Parathyroid adenoma (tissue), 2 donors: ENCODE data around the gene ETV7.

Source experiments
- H2AFZ ChIP-seq: fragments of 300-600 bp; sonication (generic); one replicate; pipeline ENCODE4 v1.7.0; 2017; ENCODE audit warnings: antibody characterized with exemption, mild to moderate bottlenecking
- H3K27ac ChIP-seq: fragments of 300-600 bp; sonication (generic); one replicate; pipeline ENCODE4 v1.7.0; 2017
- H3K27me3 ChIP-seq: fragments of 300-600 bp; sonication (generic); one replicate; pipeline ENCODE4 v1.7.0; 2017; ENCODE audit warnings: low read length; ENCODE audit not compliant: control insufficient read depth, insufficient read depth
- H3K36me3 ChIP-seq: fragments of 300-600 bp; sonication (generic); one replicate; pipeline ENCODE4 v1.7.0; 2017; ENCODE audit warnings: low read length; ENCODE audit not compliant: control insufficient read depth, insufficient read depth
- H3K4me1 ChIP-seq: fragments of 300-600 bp; sonication (generic); one replicate; pipeline ENCODE4 v1.7.0; 2017; ENCODE audit warnings: control low read depth
- H3K4me2 ChIP-seq: fragments of 300-600 bp; sonication (generic); one replicate; pipeline ENCODE4 v1.7.0; 2017; ENCODE audit warnings: low read length
- H3K4me3 ChIP-seq: fragments of 300-600 bp; sonication (generic); one replicate; pipeline ENCODE4 v1.7.0; 2017; ENCODE audit warnings: low read depth, low read length
- H3K79me2 ChIP-seq: fragments of 300-600 bp; sonication (generic); one replicate; pipeline ENCODE4 v1.7.0; 2017; ENCODE audit warnings: control low read depth
- H3K9ac ChIP-seq: fragments of 300-600 bp; sonication (generic); one replicate; pipeline ENCODE4 v1.7.0; 2017; ENCODE audit warnings: mild to moderate bottlenecking
- H3K9me3 ChIP-seq: fragments of 300-600 bp; sonication (generic); one replicate; pipeline ENCODE4 v1.7.0; 2017; ENCODE audit warnings: low read length; ENCODE audit not compliant: control insufficient read depth
- TF ChIP-seq, protein P1 (sequence below): fragments of 300-600 bp; sonication (generic); IDR thresholded peaks from one replicate; pipeline ENCODE4 v1.7.0; 2017; ENCODE audit warnings: antibody characterized with exemption, mild to moderate bottlenecking
- donor health status: primary hyperparathyroidism.

ETV7 gene

DNA sequence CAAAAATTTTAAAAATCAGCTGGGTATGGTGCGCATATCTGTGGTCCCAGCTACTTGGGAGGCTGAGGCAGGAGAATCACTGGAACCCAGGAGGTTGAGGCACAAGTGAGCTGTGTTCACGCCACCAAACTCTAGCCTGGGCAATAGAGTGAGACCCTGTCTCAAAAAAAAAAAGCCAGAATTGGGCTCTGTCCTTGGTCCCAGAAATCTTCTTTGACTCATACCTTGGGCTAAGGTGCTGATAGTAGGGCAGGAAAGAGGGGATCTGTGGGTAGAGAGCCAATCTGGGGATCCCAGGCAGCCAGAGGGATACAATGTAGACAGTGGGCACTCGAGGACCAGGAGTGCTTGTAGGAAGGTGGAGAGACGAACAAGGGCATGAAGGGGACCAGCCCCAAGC, 13.3 kb downstream of the ETV7 start:
- Histone ChIP-seq H3K9ac (no peak overlapping the region), H3K4me2 (no peak overlapping the region), H2AFZ (no peak overlapping the region), H3K4me1 (no peaks in the 10 kb centered on the region), H3K36me3 (no peaks in the 10 kb centered on the region), H3K27me3 (no peaks in the 10 kb centered on the region), H3K9me3 (no peaks in the 10 kb centered on the region), H3K79me2 (no peaks in the 10 kb centered on the region), H3K27ac (no peak overlapping the region), H3K4me3 (no peak overlapping the region)
- TF ChIP-seq, protein P1, sequence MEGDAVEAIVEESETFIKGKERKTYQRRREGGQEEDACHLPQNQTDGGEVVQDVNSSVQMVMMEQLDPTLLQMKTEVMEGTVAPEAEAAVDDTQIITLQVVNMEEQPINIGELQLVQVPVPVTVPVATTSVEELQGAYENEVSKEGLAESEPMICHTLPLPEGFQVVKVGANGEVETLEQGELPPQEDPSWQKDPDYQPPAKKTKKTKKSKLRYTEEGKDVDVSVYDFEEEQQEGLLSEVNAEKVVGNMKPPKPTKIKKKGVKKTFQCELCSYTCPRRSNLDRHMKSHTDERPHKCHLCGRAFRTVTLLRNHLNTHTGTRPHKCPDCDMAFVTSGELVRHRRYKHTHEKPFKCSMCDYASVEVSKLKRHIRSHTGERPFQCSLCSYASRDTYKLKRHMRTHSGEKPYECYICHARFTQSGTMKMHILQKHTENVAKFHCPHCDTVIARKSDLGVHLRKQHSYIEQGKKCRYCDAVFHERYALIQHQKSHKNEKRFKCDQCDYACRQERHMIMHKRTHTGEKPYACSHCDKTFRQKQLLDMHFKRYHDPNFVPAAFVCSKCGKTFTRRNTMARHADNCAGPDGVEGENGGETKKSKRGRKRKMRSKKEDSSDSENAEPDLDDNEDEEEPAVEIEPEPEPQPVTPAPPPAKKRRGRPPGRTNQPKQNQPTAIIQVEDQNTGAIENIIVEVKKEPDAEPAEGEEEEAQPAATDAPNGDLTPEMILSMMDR: no peak

DNA sequence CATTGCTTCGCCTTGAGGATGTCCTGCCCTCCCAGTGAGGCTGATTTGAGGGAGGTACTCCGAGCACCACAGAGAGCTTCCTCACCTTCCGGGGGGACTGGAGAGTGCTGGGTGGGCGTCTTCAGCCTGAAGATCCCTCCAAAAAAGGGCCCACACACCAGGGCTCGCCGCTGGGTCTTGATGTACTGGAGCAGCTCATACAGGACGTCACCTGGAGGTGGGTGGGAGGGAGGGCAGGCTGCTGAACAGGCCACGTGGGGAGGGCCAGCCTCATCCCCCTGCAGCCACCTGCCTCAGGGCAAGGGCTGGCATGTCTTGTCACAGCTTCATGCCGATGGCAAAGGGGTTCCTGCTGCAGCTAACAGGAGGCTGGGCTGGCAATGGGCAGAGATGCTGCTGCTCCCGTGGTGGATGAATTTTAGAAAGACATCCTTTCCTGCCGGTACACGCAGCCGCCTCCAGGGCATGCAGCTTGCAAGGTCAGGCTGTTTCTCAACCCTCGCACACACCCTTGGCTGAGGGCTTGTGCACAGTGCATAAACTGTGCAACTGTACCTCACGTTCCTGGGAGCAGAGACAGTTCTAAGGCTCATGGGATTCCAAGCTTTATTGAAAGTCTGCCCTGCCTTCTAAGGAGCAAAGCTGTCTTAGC, 14.0 kb downstream of the ETV7 start:
- no peak overlapping the region for H3K9ac ChIP-seq
- H2AFZ ChIP-seq: no peak overlapping the region
- H3K9me3 ChIP-seq: no peaks in the 10 kb centered on the region
- TF ChIP-seq, protein P1: no peak
- no peak overlapping the region for H3K4me3 ChIP-seq
- no peak overlapping the region for H3K4me2 ChIP-seq
- H3K27ac ChIP-seq: no peak overlapping the region
- H3K36me3 ChIP-seq: no peaks in the 10 kb centered on the region
- H3K79me2 ChIP-seq: no peaks in the 10 kb centered on the region
- no peaks in the 10 kb centered on the region for H3K4me1 ChIP-seq
- no peaks in the 10 kb centered on the region for H3K27me3 ChIP-seq

DNA sequence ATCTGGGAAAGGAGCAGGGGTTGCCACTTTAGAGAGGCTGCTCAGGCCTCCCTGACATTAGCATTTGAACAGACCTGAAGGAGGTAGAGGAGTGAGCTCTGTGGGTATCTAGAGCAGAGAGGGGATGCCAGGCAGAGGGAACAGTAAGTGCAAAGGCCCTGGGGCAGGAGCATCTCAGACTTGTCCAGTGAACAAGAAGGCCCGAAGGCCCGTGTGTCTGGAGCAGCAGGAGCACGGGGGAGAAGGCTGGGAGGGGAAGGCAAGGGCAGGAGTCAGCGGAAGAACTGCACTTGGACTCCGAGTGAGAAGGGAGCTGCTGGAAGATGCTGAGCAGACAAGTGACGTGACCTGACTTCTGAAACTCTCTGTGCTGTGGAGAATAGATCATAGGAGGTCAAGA, 15.4 kb downstream of the ETV7 start:
- no peaks in the 10 kb centered on the region for H3K36me3 ChIP-seq
- no peak overlapping the region for H2AFZ ChIP-seq
- H3K27ac ChIP-seq: no peak overlapping the region
- no peaks in the 10 kb centered on the region for H3K79me2 ChIP-seq
- H3K4me2 ChIP-seq: no peak overlapping the region
- H3K4me3 ChIP-seq: no peak overlapping the region
- no peak overlapping the region for H3K9ac ChIP-seq
- no peaks in the 10 kb centered on the region for H3K27me3 ChIP-seq
- H3K9me3 ChIP-seq: no peaks in the 10 kb centered on the region
- TF ChIP-seq, protein P1: no peak
- H3K4me1 ChIP-seq: no peaks in the 10 kb centered on the region

DNA sequence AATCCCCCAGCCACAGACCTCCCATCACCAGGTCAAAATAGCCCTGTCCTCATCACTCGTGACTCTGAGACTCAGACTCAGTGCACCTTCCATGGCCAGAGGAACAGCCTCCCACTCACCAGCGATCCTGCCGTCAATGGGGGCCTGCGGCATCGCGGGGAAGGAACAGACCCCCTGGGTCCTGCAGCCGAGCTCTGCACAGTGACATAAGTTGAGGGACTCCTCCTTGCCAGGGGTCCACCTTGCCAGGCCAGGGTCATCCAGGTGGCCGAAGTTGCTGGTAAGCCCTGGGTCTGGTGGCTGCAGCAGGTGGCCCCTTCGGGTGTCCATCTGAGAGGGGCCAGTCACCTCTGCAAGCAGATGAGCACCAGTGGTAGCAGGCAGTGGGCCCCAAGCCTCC, 16.3 kb downstream of the ETV7 start:
- Histone ChIP-seq H2AFZ (no peak overlapping the region), H3K79me2 (no peaks in the 10 kb centered on the region), H3K4me1 (no peaks in the 10 kb centered on the region), H3K9me3 (no peaks in the 10 kb centered on the region), H3K27ac (no peak overlapping the region), H3K36me3 (no peaks in the 10 kb centered on the region), H3K9ac (no peak overlapping the region), H3K27me3 (no peaks in the 10 kb centered on the region), H3K4me2 (no peak overlapping the region), H3K4me3 (no peak overlapping the region)
- TF ChIP-seq, protein P1: no peak

DNA sequence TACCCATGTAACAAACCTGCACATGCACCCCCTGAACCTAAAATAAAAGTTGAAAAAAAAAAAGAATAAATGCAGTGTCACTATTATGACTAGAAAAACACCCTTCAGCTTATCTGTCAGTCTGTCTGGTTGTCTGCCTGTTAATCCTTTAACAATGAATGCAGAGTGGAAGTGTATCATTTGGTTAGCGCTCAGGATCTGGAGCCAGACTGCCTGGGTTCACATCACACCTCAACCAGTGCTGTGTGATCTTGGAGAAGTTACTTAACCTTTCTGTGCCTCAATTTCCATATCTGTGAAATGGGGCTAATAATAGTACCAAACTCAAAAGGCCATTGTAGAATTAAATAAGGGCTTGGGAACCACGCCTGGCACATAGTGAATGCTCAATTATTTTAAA, 16.8 kb downstream of the ETV7 start:
- H2AFZ ChIP-seq: no peak overlapping the region
- H3K9ac ChIP-seq: no peak overlapping the region
- no peaks in the 10 kb centered on the region for H3K79me2 ChIP-seq
- no peak overlapping the region for H3K27ac ChIP-seq
- no peak overlapping the region for H3K4me3 ChIP-seq
- H3K4me1 ChIP-seq: no peaks in the 10 kb centered on the region
- no peaks in the 10 kb centered on the region for H3K9me3 ChIP-seq
- TF ChIP-seq, protein P1: no peak
- no peak overlapping the region for H3K4me2 ChIP-seq
- H3K27me3 ChIP-seq: no peaks in the 10 kb centered on the region
- H3K36me3 ChIP-seq: no peaks in the 10 kb centered on the region
